ENCODE measurements around the gene CFAP97D2. TPM values are rescaled to one million over a fixed set of nuclear protein-coding genes. Genes with fewer than 3 reads are reported as not detected.
"Not testable (repeated sequence)": the region's sequence is repeated elsewhere in the genome, so short reads cannot be mapped to it uniquely, and the experiment has no call there.

CFAP97D2 gene
- total and polyA plus RNA-seq, 2 donors (not counting 3 experiments of a cell fraction or from before 2014, with no cell fraction given), result not detected

GRCh38 chr13:114174529-114174961 is 4.5 kb upstream of the CFAP97D2 start:
- no peaks in the 10 kb centered on the region for H3K36me3 ChIP-seq (ENCODE audit: control insufficient read depth in 2 of 2, extremely low read depth in 1 of 2, insufficient read depth in 2 of 2, low read length in 2 of 2)
- no peaks in the 10 kb centered on the region for H3K79me2 ChIP-seq (ENCODE audit: control insufficient read depth, insufficient read depth, low read length)
- H3K9me1 ChIP-seq (replicated peaks; ENCODE audit: control insufficient read depth, extremely low read depth, insufficient read depth, low read length), result no peaks in the 10 kb centered on the region
- TF ChIP-seq GATA2 (IDR thresholded peaks at IDR 0.05; ENCODE audit: insufficient read depth, insufficient read length, low read depth, low read length), result peak; percentile 56
- no peak for TF ChIP-seq POLR2AphosphoS5 (IDR thresholded peaks at IDR 0.05; ENCODE audit: insufficient read depth, low read depth, low read length)
- no peak for TF ChIP-seq MYC (IDR thresholded peaks at IDR 0.05; ENCODE audit: low read depth, low read length)
- FAIRE-seq (peak; percentile 90), DNase-seq (ENCODE audit: low read depth, low spot score) (peak; percentile 86)
- BruUV-seq (replicated peaks), result no TSS peak
- intact Hi-C loops (cut with micrococcal nuclease) (no loop called here), dilution Hi-C loops (cut with MboI; ENCODE audit: extremely low pct_ligation_motif_present, low sequenced_read_pairs) (no loop called here)
- H3K9ac ChIP-seq (replicated peaks; ENCODE audit: extremely low read depth, insufficient read depth, low read length), result no peak overlapping the region
- H3K4me2 ChIP-seq (ENCODE audit: insufficient read depth, low read length), result peak overlapping the region; percentile 33
- no peaks in the 10 kb centered on the region for H4K20me1 ChIP-seq (replicated peaks; ENCODE audit: control insufficient read depth, extremely low read depth, insufficient read depth, low read length)
- POLR2A ChIA-PET, result no interaction called here
- H2AFZ ChIP-seq (ENCODE audit: low read depth, low read length), result no peak overlapping the region
- peaks cover 14% of the 10 kb centered on the region for H3K4me1 ChIP-seq (ENCODE audit: control insufficient read depth, extremely low read depth, insufficient read depth, low read length)
- CTCF ChIA-PET, result interaction anchor here (0.8 to 1.4 kb wide), 3 partner anchors 9 to 37 kb away, joined by 3 read pairs; no protein-coding TSS in a partner anchor
- H3K27me3 ChIP-seq (ENCODE audit: control insufficient read depth in 2 of 2, insufficient read depth in 2 of 2, low read length in 2 of 2), result peaks cover 11 to 12% of the 10 kb centered on the region in 2 experiments
- H3K4me3 ChIP-seq (replicated peaks in 1 of 3; ENCODE audit: insufficient read depth in 1 of 3, low read depth in 1 of 3, low read length in 3 of 3), result no peak overlapping the region
- peak overlapping the region; percentile 37 for H3K27ac ChIP-seq (ENCODE audit: insufficient read depth, low read depth, low read length)
- no peaks in the 10 kb centered on the region for H3K9me3 ChIP-seq (replicated peaks; ENCODE audit: control insufficient read depth, insufficient read depth, low read length)

DNA sequence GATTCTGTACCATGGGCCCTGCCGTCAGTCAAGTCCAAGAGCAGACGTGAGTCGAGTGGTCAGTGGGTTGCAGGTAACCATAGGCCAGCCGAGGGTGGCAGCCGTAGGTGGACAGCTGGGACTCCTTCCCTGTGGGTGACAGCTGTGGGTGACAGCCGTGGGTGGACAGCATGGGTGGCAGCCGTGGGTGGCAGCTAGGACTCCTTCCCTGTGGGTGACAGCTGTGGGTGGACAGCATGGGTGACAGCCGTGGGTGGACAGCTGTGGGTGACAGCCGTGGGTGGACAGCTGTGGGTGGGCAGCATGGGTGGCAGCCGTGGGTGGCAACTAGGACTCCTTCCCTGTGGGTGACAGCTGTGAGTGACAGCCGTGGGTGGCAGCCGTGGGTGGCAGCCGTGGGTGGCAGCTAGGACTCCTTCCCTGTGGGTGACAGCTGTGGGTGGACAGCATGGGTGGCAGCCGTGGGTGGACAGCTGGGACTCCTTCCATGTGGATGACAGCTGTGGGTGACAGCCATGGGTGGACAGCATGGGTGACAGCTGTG is 2.6 kb upstream of the CFAP97D2 start:
- H2AFZ ChIP-seq (ENCODE audit: low read depth, low read length); H3K36me3 ChIP-seq (ENCODE audit: control insufficient read depth in 2 of 2, extremely low read depth in 1 of 2, insufficient read depth in 2 of 2, low read length in 2 of 2); H3K4me2 ChIP-seq (ENCODE audit: insufficient read depth, low read length); H3K27ac ChIP-seq (ENCODE audit: insufficient read depth, low read depth, low read length); H3K4me3 ChIP-seq (replicated peaks in 1 of 3; ENCODE audit: insufficient read depth in 1 of 3, low read depth in 1 of 3, low read length in 3 of 3); DNase-seq (ENCODE audit: low read depth, low spot score); dilution Hi-C loops (cut with MboI; ENCODE audit: extremely low pct_ligation_motif_present, low sequenced_read_pairs); H3K9me3 ChIP-seq (replicated peaks; ENCODE audit: control insufficient read depth, insufficient read depth, low read length); H3K9ac ChIP-seq (replicated peaks; ENCODE audit: extremely low read depth, insufficient read depth, low read length); H3K79me2 ChIP-seq (ENCODE audit: control insufficient read depth, insufficient read depth, low read length); H4K20me1 ChIP-seq (replicated peaks; ENCODE audit: control insufficient read depth, extremely low read depth, insufficient read depth, low read length); POLR2A ChIA-PET; H3K9me1 ChIP-seq (replicated peaks; ENCODE audit: control insufficient read depth, extremely low read depth, insufficient read depth, low read length); BruUV-seq (replicated peaks); intact Hi-C loops (cut with micrococcal nuclease); CTCF ChIA-PET; FAIRE-seq: not testable (repeated sequence)
- peaks cover 12 to 19% of the 10 kb centered on the region in 2 experiments for H3K27me3 ChIP-seq (ENCODE audit: control insufficient read depth in 2 of 2, insufficient read depth in 2 of 2, low read length in 2 of 2)
- H3K4me1 ChIP-seq (ENCODE audit: control insufficient read depth, extremely low read depth, insufficient read depth, low read length), result peaks cover 14% of the 10 kb centered on the region

Data from endothelial cell of umbilical vein (primary cell).